Esophagus muscularis mucosa (tissue), 4 donors: ENCODE data around the gene NOL3. TPM values are rescaled to one million over a fixed set of nuclear protein-coding genes. Genes with fewer than 3 reads are reported as not detected.
A peak's percentile ranks its signal among the peaks of the same experiment; 100 is the strongest.

Experiments used
- DNase-seq: peaks from one replicate; pipeline ENCODE4 v3.0.0-alpha.2; 2017; ENCODE audit errors: extremely low spot score
- H3K27ac ChIP-seq, 4 donors: fragments of 200-600 bp; sonication (generic); replicated peaks in 1 of 4; 1 replicate in 3 of 4; 2 replicates in 1 of 4; pipeline ENCODE4 v1.5.1; 2016 to 2019; ENCODE audit warnings: mild to moderate bottlenecking in 1 of 4
- H3K27me3 ChIP-seq, 4 donors: fragments of 200-600 bp; sonication (generic); one replicate each; pipeline versions ENCODE4 v1.5.1 to v1.6.0; 2016 to 2019
- H3K36me3 ChIP-seq, 4 donors: fragments of 200-600 bp; sonication (generic); one replicate each; pipeline ENCODE4 v1.5.1; 2016 to 2019
- H3K4me1 ChIP-seq, 4 donors: fragments of 200-600 bp; sonication (generic); one replicate each; pipeline ENCODE4 v1.5.1; 2016 to 2019
- H3K4me3 ChIP-seq, 4 donors: fragments of 200-600 bp; sonication (generic); 1 replicate in 2 of 4; 2 replicates in 2 of 4; pipeline ENCODE4 v1.5.1; 2016 to 2019; ENCODE audit warnings: mild to moderate bottlenecking in 4 of 4, moderate library complexity in 1 of 4
- H3K9me3 ChIP-seq, 4 donors: fragments of 200-600 bp; sonication (generic); 1 replicate in 3 of 4; 2 replicates in 1 of 4; pipeline ENCODE4 v1.5.1; 2016 to 2019
- CTCF ChIP-seq, 3 experiments: fragments of 200-600 bp in 2 of 3; fragments of 450-650 bp in 1 of 3; sonication (generic) in 2 of 3; IDR thresholded peaks; one replicate each; pipeline ENCODE4 v1.5.1; 2017 to 2019; ENCODE audit warnings: antibody characterized with exemption in 3 of 3, mild to moderate bottlenecking in 2 of 3, moderate library complexity in 1 of 3
- EP300 ChIP-seq: sonication (generic); formaldehyde crosslinking; IDR thresholded peaks from one replicate; pipeline ENCODE4 v1.6.1; 2017; ENCODE audit warnings: antibody characterized with exemption
- POLR2A ChIP-seq: fragments of 450-650 bp; IDR thresholded peaks from one replicate; pipeline ENCODE4 v1.6.1; 2017; ENCODE audit warnings: antibody characterized with exemption, moderate library complexity, mild to moderate bottlenecking, low read depth
- POLR2AphosphoS5 ChIP-seq, 2 donors: sonication (generic); formaldehyde crosslinking; IDR thresholded peaks; one replicate each; pipeline ENCODE4 v1.6.1; 2017; ENCODE audit warnings: antibody characterized with exemption in 2 of 2
- WGBS: methylation state at CpG from one replicate; pipeline ENCODE4 v1.1.5; 2018; 5-methylcytosine and 5-hydroxymethylcytosine counted together
- intact Hi-C: fragments of 100-400 bp; cut with DNase I; formaldehyde crosslinking; loops from one replicate; pipeline ENCODE4 v1.15.1; 2023
- total RNA-seq, 4 donors: library from RNA; depleted of rRNA; stranded (reverse); fragments of >200 nt; gene quantifications; one replicate each; pipeline versions ENCODE4 v1.1.0 to v1.2.1, GENCODE V29; 2016

NOL3 gene
- total RNA-seq, 4 donors from 2014 or later: 40.6 to 58.2 (median 45.4) TPM

GRCh38 chr16:67198238-67198734, 27.9 kb downstream of the NOL3 start:
- TF ChIP-seq POLR2AphosphoS5 (IDR thresholded peaks at IDR 0.05) (peak in 1 of 2 donors; percentile 5), POLR2A (no peak), CTCF (IDR thresholded peaks at IDR 0.05) (peak; percentile 17 to 48 (median 18)), EP300 (no peak)
- no peak for DNase-seq
- no peak overlapping the region for H3K27ac ChIP-seq
- no peaks in the 10 kb centered on the region for H3K9me3 ChIP-seq
- 51% methylated on average over 7 of the region's 12 CpGs for WGBS
- H3K36me3 ChIP-seq: peaks cover 41 to 91% (median 81%) of the 10 kb centered on the region in 4 donors
- no peak overlapping the region for H3K4me3 ChIP-seq
- H3K27me3 ChIP-seq: no peaks in the 10 kb centered on the region
- peaks cover 18 to 42% (median 38%) of the 10 kb centered on the region in 4 donors for H3K4me1 ChIP-seq
- intact Hi-C loops: no loop called here

DNA sequence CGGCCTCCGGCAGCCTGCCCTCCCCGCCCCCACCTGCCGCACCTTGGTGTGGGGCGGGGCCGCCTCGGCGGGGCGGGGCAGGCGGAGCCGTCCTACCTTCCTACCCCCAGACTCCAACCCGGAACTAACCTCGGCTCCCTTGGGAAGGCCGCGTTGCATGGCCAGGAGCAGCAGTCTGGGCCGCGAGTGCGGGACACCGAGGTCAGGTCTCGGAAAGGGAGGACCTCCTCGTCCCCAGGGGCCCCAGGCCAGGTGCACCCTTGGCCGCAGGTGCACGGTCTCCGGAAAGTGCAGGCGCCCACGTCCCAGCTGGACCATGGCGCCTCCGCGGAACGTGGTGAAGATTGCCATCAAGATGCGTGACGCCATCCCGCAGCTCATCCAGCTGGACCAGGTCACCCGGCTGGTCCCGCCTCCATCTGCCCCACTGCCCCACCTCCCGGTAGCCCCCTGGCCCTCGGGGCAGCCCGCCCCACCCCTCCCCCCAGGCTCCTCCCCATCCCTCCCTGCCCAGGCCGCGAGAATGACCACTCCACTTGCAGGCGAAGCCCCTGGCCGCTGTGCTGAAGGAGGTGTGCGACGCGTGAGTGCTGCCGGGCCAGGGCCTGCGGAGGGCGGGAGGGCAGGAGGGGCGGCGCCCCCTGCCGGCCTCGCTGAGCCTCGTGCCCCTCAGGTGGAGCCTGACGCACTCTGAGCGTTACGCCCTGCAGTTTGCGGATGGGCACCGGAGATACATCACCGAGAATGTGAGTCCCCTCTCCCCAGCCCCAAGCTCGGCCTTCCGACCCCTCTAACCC, 28.9 kb downstream of the NOL3 start, which contains the start of gene ELMO3:
Gene ELMO3 (plus strand): TSS at position 121 of the 797 bp plus-strand sequence. CDS start 196 bp downstream, at position 317.
- Histone ChIP-seq H3K4me3 (peak within 1 kb of the TSS in 3 of 4 donors; percentile 13 to 40 (median 20)), H3K9me3 (no peaks in the 10 kb centered on the region), H3K27me3 (no peaks in the 10 kb centered on the region), H3K27ac (peak within 1 kb of the TSS in 1 of 4 donors; percentile 13), H3K36me3 (peaks cover 43 to 91% (median 82%) of the 10 kb centered on the region in 4 donors), H3K4me1 (peaks cover 9 to 33% (median 29%) of the 10 kb centered on the region in 4 donors)
- no peak for DNase-seq
- WGBS: 39% methylated on average over 36 of the region's 61 CpGs
- TF ChIP-seq EP300 (no peak), POLR2AphosphoS5 (IDR thresholded peaks at IDR 0.05) (no peak), CTCF (IDR thresholded peaks at IDR 0.05) (peak in 2 of 3 experiments; percentile 28 to 49)
- intact Hi-C loops: no loop called here

GRCh38 chr16:67199808-67200198, 29.5 kb downstream of the NOL3 start:
- TF ChIP-seq POLR2A (no peak), CTCF (IDR thresholded peaks at IDR 0.05) (no peak), EP300 (no peak), POLR2AphosphoS5 (IDR thresholded peaks at IDR 0.05) (no peak)
- Histone ChIP-seq H3K27ac (no peak overlapping the region), H3K27me3 (no peaks in the 10 kb centered on the region), H3K9me3 (no peaks in the 10 kb centered on the region), H3K4me3 (peak overlapping the region in 3 of 4 donors; percentile 13 to 40 (median 20)), H3K4me1 (peaks cover 7 to 27% (median 23%) of the 10 kb centered on the region in 4 donors), H3K36me3 (peaks cover 37 to 87% (median 79%) of the 10 kb centered on the region in 4 donors)
- DNase-seq: no peak
- 29% methylated on average over 15 of the region's 22 CpGs for WGBS
- intact Hi-C loops: no loop called here

GRCh38 chr16:67200491-67200890, 30.2 kb downstream of the NOL3 start:
- H3K4me1 ChIP-seq: peaks cover 7 to 26% (median 23%) of the 10 kb centered on the region in 4 donors
- intact Hi-C loops: no loop called here
- 90% methylated on average over 8 of the region's 8 CpGs for WGBS
- no peaks in the 10 kb centered on the region for H3K9me3 ChIP-seq
- H3K27me3 ChIP-seq: no peaks in the 10 kb centered on the region
- no peak for DNase-seq
- H3K27ac ChIP-seq: no peak overlapping the region
- no peak for TF ChIP-seq CTCF (IDR thresholded peaks at IDR 0.05)
- TF ChIP-seq POLR2AphosphoS5 (IDR thresholded peaks at IDR 0.05): no peak
- H3K36me3 ChIP-seq: peaks cover 30 to 80% (median 72%) of the 10 kb centered on the region in 4 donors
- no peak overlapping the region for H3K4me3 ChIP-seq
